ENCODE measurements around the gene TMEM221.

GRCh38 chr19:17401628-17402027 lies 46.8 kb downstream of the TMEM221 start:
- no peak for TF ChIP-seq CTCF (conservative IDR thresholded peaks at IDR 0.05; ENCODE audit: low read length)
- no peak for TF ChIP-seq EZH2phosphoT487 (IDR thresholded peaks at IDR 0.05; ENCODE audit: borderline replicate concordance)
